GM18502 (cell line): ENCODE results near the gene AMIGO2.
A peak's percentile ranks its signal among the peaks of the same experiment; 100 is the strongest.
"Not testable (repeated sequence)": the region's sequence is repeated elsewhere in the genome, so short reads cannot be mapped to it uniquely, and the experiment has no call there.

ENCODE experiments used
- ATAC-seq: cut with Tn5 transposase; IDR thresholded peaks from one replicate; pipeline ENCODE4 v1.9.1; 2021; ENCODE audit warnings: mild to moderate bottlenecking; ENCODE audit not compliant: unreplicated experiment, poor library complexity

AMIGO2 gene

GRCh38 chr12:47079468-47079980 lies at the start of gene AMIGO2, which contains the start of gene PCED1B:
Gene AMIGO2 (minus strand): TSS chr12:47079959. CDS start chr12:47079002, 957 bp downstream.
Gene PCED1B (plus strand): TSS chr12:47079621. CDS start chr12:47235064, 155,443 bp downstream.
- peak; percentile 71 for ATAC-seq

GRCh38 chr12:47126246-47126645 lies 46.5 kb upstream of the AMIGO2 start:
- no peak for ATAC-seq

- ATAC-seq: no peak
These were observed 44.7 kb upstream of the AMIGO2 start for GRCh38 chr12:47124451-47124850.

GRCh38 chr12:47123730-47124129 lies 44.0 kb upstream of the AMIGO2 start:
- ATAC-seq: no peak

- no peak for ATAC-seq
These were observed 42.8 kb upstream of the AMIGO2 start for GRCh38 chr12:47122602-47123001.

GRCh38 chr12:47121146-47121545 lies 41.4 kb upstream of the AMIGO2 start:
- ATAC-seq: no peak

- no peak for ATAC-seq
These were observed 41.0 kb upstream of the AMIGO2 start for GRCh38 chr12:47120736-47121135.

- ATAC-seq: not testable (repeated sequence)
These were observed 37.5 kb upstream of the AMIGO2 start for GRCh38 chr12:47117305-47117704.

- ATAC-seq: no peak
These were observed 34.7 kb upstream of the AMIGO2 start for GRCh38 chr12:47114481-47114892.

- ATAC-seq: no peak
These were observed 32.9 kb upstream of the AMIGO2 start for GRCh38 chr12:47112679-47113078.

GRCh38 chr12:47111854-47112253 lies 32.1 kb upstream of the AMIGO2 start:
- ATAC-seq: no peak

- ATAC-seq: no peak
These were observed 31.6 kb upstream of the AMIGO2 start for GRCh38 chr12:47111392-47111778.

GRCh38 chr12:47110718-47111391 lies 31.1 kb upstream of the AMIGO2 start:
- no peak for ATAC-seq

- ATAC-seq: no peak
These were observed 30.3 kb upstream of the AMIGO2 start for GRCh38 chr12:47110011-47110541.

- no peak for ATAC-seq
These were observed 28.2 kb upstream of the AMIGO2 start for GRCh38 chr12:47107926-47108325.

GRCh38 chr12:47107446-47107845 lies 27.7 kb upstream of the AMIGO2 start:
- no peak for ATAC-seq

GRCh38 chr12:47105914-47106674 lies 26.3 kb upstream of the AMIGO2 start:
- ATAC-seq: no peak

GRCh38 chr12:47102845-47103651 lies 23.3 kb upstream of the AMIGO2 start:
- ATAC-seq: no peak

- ATAC-seq: no peak
These were observed 22.6 kb upstream of the AMIGO2 start for GRCh38 chr12:47102406-47102805.

- no peak for ATAC-seq
These were observed 20.4 kb upstream of the AMIGO2 start for GRCh38 chr12:47100160-47100559.
